WTC11 (cell line): ENCODE data around the gene TYMS. TPM values are rescaled to one million over a fixed set of nuclear protein-coding genes. Genes with fewer than 3 reads are reported as not detected.

ENCODE experiments used
- ATAC-seq: fragments of 200-7000 bp; cut with Tn5 transposase; 2 replicates; pipeline ENCODE4 v1.10.0; 2021; ENCODE audit warnings: mild to moderate bottlenecking, moderate library complexity
- CTCF ChIA-PET: fragments of 300-600 bp; sonication (Branson Sonifier 250); formaldehyde crosslinking; loops from one replicate; lab custom pipeline; 2021; ENCODE audit warnings: antibody characterized with exemption; lab: Charles Lee
- POLR2A ChIA-PET: fragments of 350-600 bp; sonication (Branson Sonifier 250); formaldehyde crosslinking; loops from one replicate; lab custom pipeline; 2021; ENCODE audit warnings: antibody characterized with exemption; lab: Charles Lee
- DNase-seq: peaks from one replicate; pipeline ENCODE4 v3.0.0; 2021; ENCODE audit warnings: low spot score
- H3K27ac Mint-ChIP-seq: 2 replicates; pipeline ENCODE4 v1.8.0; 2021; ENCODE audit warnings: mixed read lengths
- H3K27me3 Mint-ChIP-seq: 2 replicates; pipeline ENCODE4 v1.8.0; 2021; ENCODE audit warnings: low read depth, mild to moderate bottlenecking, moderate library complexity, mixed read lengths
- H3K36me3 Mint-ChIP-seq: 2 replicates; pipeline ENCODE4 v1.8.0; 2021; ENCODE audit warnings: mixed read lengths
- H3K4me1 Mint-ChIP-seq: 2 replicates; pipeline ENCODE4 v1.8.0; 2022; ENCODE audit warnings: mixed read lengths
- H3K4me3 Mint-ChIP-seq: 2 replicates; pipeline ENCODE4 v1.8.0; 2021; ENCODE audit warnings: mild to moderate bottlenecking, moderate library complexity, mixed read lengths
- H3K9me3 Mint-ChIP-seq: 2 replicates; pipeline ENCODE4 v1.8.0; 2021; ENCODE audit warnings: mixed read lengths
- AFF4 ChIP-seq: sonication (generic); formaldehyde crosslinking; IDR thresholded peaks from 2 replicates; pipeline ENCODE4 v1.8.1; 2023; ENCODE audit warnings: mild to moderate bottlenecking, missing genetic modification reagents, borderline replicate concordance
- ATF3 ChIP-seq: sonication (generic); formaldehyde crosslinking; conservative IDR thresholded peaks from 2 replicates; pipeline ENCODE4 v1.8.1; 2022; ENCODE audit warnings: mild to moderate bottlenecking, missing genetic modification reagents
- ATF6 ChIP-seq: sonication (generic); formaldehyde crosslinking; IDR thresholded peaks from 2 replicates; pipeline ENCODE4 v1.8.1; 2023; ENCODE audit warnings: mild to moderate bottlenecking, missing genetic modification reagents
- E2F1 ChIP-seq: sonication (generic); formaldehyde crosslinking; IDR thresholded peaks from 2 replicates; pipeline ENCODE4 v1.8.0; 2022; ENCODE audit warnings: mild to moderate bottlenecking, missing genetic modification reagents
- ESRRA ChIP-seq: sonication (generic); formaldehyde crosslinking; IDR thresholded peaks from 2 replicates; pipeline ENCODE4 v1.8.1; 2022; ENCODE audit warnings: mild to moderate bottlenecking, missing genetic modification reagents, borderline replicate concordance
- GABPB1 ChIP-seq: sonication (generic); formaldehyde crosslinking; IDR thresholded peaks from 2 replicates; pipeline ENCODE4 v1.8.1; 2023; ENCODE audit warnings: mild to moderate bottlenecking, missing genetic modification reagents
- RELA ChIP-seq: sonication (generic); formaldehyde crosslinking; IDR thresholded peaks from 2 replicates; pipeline ENCODE4 v1.8.1; 2022; ENCODE audit warnings: missing genetic modification reagents, mild to moderate bottlenecking, borderline replicate concordance
- TCF7 ChIP-seq: sonication (generic); formaldehyde crosslinking; IDR thresholded peaks from 2 replicates; pipeline ENCODE4 v1.8.0; 2022; ENCODE audit warnings: mild to moderate bottlenecking, low read depth, missing genetic modification reagents, moderate library complexity
- TEAD1 ChIP-seq: sonication (generic); formaldehyde crosslinking; IDR thresholded peaks from 2 replicates; pipeline ENCODE4 v1.8.0; 2022; ENCODE audit warnings: mild to moderate bottlenecking, missing genetic modification reagents
- USF1 ChIP-seq: sonication (generic); formaldehyde crosslinking; IDR thresholded peaks from 2 replicates; pipeline ENCODE4 v1.8.0; 2022; ENCODE audit warnings: mild to moderate bottlenecking, missing genetic modification reagents
- ZMAT4 ChIP-seq: fragments of 250-450 bp; sonication (Bioruptor Pico); IDR thresholded peaks from 2 replicates; pipeline ENCODE4 v1.9.0; 2021; ENCODE audit warnings: mild to moderate bottlenecking
- ZNF219 ChIP-seq: sonication (generic); formaldehyde crosslinking; IDR thresholded peaks from 2 replicates; pipeline ENCODE4 v1.8.0; 2023; ENCODE audit warnings: missing genetic modification reagents, mild to moderate bottlenecking, borderline replicate concordance
- ZNF281 ChIP-seq: sonication (generic); formaldehyde crosslinking; IDR thresholded peaks from 2 replicates; pipeline ENCODE4 v1.8.0; 2023; ENCODE audit warnings: mild to moderate bottlenecking, missing genetic modification reagents
- ZNF416 ChIP-seq: fragments of 250-450 bp; sonication (Bioruptor Pico); IDR thresholded peaks from 2 replicates; pipeline ENCODE4 v1.9.0; 2021; ENCODE audit warnings: mild to moderate bottlenecking, inconsistent platforms
- total RNA-seq: library from RNA; stranded (reverse); gene quantifications from 3 replicates; pipeline ENCODE4 v1.2.3, GENCODE V29; 2021

The TYMS gene
- total RNA-seq, 1 experiment from 2014 or later, result 86.4 TPM

GRCh38 chr18:697012-697411 lies 39.6 kb downstream of the TYMS start:
- POLR2A ChIA-PET, result no interaction called here
- CTCF ChIA-PET, result interaction anchor here (1.0 kb wide), 1 partner anchor 16 kb away, joined by 3 read pairs; the partner anchor contains the start of gene ENOSF1
- Mint-ChIP-seq H3K9me3 (no peaks in the 10 kb centered on the region), H3K36me3 (peaks cover 26% of the 10 kb centered on the region; the same call in 1 of the 2 replicates), H3K4me3 (no peak overlapping the region), H3K27ac (no peak overlapping the region), H3K4me1 (peaks cover 4% of the 10 kb centered on the region), H3K27me3 (no peaks in the 10 kb centered on the region)
- DNase-seq (no peak), ATAC-seq (no peak)
- TF ChIP-seq E2F1 (CRISPR knock-in tag), result no peak
- no peak for TF ChIP-seq ATF3 (CRISPR knock-in tag)
- TF ChIP-seq ZNF416 (CRISPR knock-in tag), result no peak
- TF ChIP-seq ESRRA (CRISPR knock-in tag), result no peak
- TF ChIP-seq ZNF219 (CRISPR knock-in tag), result no peak
- no peak for TF ChIP-seq USF1 (CRISPR knock-in tag)
- TF ChIP-seq TEAD1 (CRISPR knock-in tag), result no peak
- TF ChIP-seq GABPB1, result no peak
- no peak for TF ChIP-seq AFF4 (CRISPR knock-in tag)
- TF ChIP-seq ZNF281 (CRISPR knock-in tag), result no peak
- no peak for TF ChIP-seq RELA (CRISPR knock-in tag)
- TF ChIP-seq TCF7 (CRISPR knock-in tag), result no peak
- TF ChIP-seq ZMAT4 (CRISPR knock-in tag), result no peak
- no peak for TF ChIP-seq ATF6 (CRISPR knock-in tag)
